HG03558 (cell line): ENCODE results near the gene NUDT14.

Experiments
- ATAC-seq: cut with Tn5 transposase; IDR thresholded peaks from one replicate; pipeline ENCODE4 v1.9.1; 2021; ENCODE audit warnings: moderate number of reproducible peaks; ENCODE audit not compliant: unreplicated experiment; ENCODE audit errors: extremely low read depth

Gene NUDT14

GRCh38 chr14:105180592-105181548 is at the start of gene NUDT14:
Gene NUDT14 (minus strand): TSS chr14:105181312. CDS start chr14:105181209, 103 bp downstream.
- ATAC-seq = no peak

- no peak for ATAC-seq
These were observed 48.1 kb upstream of the NUDT14 start for GRCh38 chr14:105229099-105229655.

GRCh38 chr14:105228562-105228961 is 47.5 kb upstream of the NUDT14 start:
- no peak for ATAC-seq

GRCh38 chr14:105227346-105227745 is 46.2 kb upstream of the NUDT14 start:
- no peak for ATAC-seq

GRCh38 chr14:105226198-105226597 is 45.1 kb upstream of the NUDT14 start:
- ATAC-seq = no peak

DNA sequence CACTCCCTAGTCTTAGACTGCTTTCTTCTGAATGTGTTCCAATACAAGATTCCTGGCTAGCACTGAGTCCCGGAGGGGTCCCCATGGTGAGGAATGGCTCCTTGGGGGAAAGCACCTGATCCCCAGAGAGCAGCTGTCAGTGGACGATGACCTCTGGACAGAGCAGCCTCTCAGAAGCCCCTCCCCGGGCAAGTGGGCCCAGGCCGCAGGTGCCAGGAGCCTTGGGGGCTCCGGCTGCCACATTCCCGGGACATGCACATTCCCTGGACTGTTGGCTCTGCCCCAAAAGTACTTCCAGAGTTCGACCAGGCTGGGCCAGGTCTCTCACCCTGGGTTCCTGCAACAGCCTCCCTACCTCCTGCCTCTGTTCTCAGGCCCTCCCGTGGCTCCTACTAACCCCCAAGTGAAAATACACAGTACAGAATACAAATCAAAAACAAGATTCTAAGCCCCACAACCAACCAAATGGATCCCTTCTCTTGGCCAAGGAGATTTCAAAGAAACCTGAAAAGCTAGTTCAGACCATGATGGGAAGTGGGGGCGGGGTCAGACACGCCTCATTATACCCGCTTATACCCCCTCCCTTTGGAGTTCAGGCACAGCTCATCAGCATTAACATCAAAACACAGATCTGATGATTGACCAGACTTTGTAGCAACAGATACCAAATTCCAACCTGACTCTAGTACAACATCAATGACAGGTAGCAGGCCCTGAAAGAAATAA is 43.9 kb upstream of the NUDT14 start:
- no peak for ATAC-seq

DNA sequence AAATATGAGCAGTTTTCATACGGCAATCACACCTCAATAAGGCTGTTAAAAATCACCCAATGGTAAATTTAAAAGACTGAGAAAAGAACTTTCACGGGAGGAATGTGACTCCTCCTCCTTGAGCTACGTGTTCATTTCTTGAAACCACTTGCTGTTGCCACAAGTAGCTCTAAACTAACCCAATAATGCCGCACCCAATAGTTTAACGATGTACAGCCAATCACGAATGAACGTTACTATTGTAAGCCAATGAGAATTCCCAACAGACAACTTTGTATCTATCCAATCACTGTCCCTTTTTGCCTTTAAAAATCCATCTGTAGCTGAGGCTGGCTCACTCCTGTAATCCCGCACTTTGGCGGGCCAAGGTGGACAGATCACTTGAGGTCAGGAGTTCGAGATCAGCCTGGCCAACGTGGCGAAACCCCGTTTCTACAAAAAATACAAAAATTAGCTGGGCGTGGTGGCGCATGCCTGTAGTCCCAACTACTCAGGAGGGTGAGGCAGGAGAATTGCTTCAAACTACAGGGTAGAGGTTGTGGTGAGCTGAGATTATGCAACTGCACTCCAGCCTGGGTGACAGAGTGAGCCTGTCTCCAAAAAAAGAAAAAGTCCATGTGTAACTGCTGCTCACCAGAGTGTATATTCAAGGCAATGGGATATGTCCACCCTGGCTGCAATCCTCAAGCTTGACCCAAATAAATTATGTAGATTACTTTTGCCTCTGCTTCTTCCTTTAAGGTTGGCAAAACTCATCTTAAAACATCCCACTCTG is 42.8 kb upstream of the NUDT14 start:
- no peak for ATAC-seq

GRCh38 chr14:105223260-105223659 is 42.1 kb upstream of the NUDT14 start:
- ATAC-seq = no peak

DNA sequence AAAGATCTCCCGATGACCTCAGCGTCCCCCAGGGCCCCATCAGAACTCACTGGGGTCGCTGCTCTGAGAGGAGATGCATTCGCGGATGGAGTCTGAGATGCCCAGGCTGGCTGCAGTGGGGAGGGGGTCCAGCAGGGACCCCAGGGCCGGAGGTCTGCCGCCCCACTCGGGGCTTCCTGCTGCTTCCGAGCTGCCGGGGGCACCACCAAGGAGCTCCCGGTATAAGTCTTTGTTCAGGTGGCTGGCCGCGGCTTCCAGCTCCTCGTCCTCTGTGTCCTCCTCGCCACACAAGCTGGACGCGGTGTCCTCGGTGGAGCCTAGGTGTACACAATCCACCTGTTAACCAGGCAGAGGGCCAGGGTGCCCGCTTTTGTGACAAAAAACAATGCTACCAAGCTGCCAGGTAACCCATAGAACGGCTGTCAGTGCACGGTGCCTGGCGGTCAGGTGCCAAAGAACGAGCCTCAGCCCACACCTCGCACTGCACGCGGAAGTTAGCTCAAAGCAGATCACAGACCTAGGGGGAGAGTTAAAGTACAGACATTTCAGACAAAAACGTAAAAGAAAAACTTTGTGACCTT is 40.6 kb upstream of the NUDT14 start:
- no peak for ATAC-seq

DNA sequence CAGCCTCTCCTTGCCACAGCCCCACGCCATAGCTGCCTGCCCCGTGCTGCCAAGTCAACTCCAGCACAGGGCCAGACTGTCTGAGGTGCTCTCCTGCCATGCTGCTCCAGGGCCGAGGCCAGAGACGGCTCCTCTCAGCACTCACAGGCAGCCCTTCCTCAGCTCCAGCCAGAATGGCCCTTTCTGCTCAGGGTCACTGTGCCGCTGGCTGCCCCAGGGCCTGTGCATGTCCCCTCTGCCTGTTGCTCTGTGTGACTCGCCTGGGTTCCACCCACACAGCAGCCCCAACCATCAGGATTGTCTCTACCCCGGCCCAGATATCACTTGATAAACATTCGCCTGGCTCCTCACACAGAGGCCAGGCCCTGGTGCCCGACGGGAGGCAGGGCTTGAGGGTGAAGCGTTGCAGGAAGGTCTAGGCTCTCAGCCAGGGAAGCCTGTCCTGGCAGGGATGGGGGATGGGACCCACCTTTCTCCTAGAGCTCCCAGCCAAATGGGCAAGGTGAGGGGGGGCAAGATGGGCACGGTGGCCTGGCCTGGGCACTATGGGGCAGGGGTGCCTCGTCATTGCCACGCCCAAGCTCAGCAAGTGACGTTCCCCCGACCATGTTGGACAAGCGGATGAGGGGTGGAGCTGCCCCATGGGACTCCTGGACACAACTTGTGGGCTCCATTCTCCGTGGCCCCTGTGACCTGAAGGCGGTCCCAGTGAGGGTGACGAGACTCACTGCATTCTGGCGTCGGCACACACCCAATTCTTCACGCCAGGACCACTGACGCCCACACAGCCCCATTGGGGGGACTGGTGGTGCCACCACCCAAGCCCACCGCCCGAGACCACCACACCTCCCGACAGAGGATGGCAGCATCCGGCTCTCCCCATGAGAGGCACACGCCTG is 39.8 kb upstream of the NUDT14 start:
- ATAC-seq = no peak

- no peak for ATAC-seq
These were observed 38.6 kb upstream of the NUDT14 start for GRCh38 chr14:105219753-105220152.

DNA sequence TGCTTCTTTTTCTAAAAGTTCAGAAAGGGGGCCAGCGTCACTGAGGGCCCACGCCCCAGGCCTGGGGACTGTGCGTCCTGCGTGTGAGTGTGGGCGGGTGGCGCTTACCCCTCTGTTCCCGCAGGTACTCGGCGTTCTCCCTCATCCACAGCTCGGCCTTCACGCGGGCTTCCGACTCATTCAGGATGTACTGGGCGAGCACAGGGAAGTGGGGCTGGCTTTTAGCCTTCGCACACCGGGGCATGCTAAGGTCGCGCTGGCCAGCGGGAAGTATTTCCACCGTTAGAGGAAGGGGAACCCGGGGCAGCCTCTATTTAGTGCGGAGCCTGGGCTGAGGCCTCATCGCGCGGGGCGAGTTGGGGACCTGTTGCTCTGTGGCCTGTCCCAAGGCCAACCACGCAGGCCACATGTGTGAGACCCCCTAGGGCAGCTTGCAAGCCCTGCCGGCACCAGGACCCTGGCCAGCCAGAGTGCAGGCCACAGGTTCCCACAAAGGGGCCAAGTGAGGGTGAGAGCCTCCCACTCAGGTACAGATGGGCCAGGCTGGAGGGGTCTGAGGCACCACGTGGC is 38.0 kb upstream of the NUDT14 start:
- no peak for ATAC-seq

- no peak for ATAC-seq
These were observed 37.5 kb upstream of the NUDT14 start for GRCh38 chr14:105218611-105219010.

- ATAC-seq = no peak
These were observed 36.7 kb upstream of the NUDT14 start for GRCh38 chr14:105217774-105218173.

DNA sequence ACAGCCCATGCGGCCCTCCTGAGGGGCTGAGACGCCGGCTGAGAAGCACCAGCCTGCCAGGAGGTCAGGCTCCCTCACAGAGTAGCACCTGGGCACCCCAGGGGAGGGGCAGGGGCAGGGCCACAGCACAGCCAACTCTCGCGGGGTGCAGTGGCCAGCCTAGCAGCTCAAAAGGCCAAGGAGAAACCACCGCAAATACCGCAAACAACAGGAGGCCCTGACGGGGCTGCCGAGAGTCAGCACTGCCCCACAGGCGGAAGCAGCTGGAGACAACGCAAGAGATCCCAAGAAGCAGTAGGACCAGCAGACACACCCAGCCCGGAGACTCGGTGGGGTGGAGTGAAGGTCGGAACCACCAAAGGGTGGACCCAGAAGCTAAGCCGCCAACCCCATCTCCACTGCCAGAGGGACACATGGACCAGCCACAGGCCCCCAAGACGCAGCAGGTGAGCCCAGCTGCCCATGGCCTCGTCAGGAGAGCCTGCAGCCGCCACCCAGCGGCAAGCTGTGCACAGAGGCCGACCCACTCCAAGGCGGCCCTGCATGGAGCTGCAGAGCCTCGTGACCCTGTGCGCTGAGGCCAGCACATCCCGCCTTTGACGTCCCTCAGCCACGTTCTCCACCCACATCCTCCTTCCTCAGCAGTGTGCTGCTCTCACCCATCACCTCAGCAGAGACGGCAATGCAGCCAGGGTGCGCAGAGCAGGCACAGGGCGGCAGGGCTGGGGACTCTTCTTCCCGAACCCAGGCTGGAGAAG is 35.6 kb upstream of the NUDT14 start:
- ATAC-seq = no peak

- ATAC-seq = no peak
These were observed 34.5 kb upstream of the NUDT14 start for GRCh38 chr14:105215602-105216001.

DNA sequence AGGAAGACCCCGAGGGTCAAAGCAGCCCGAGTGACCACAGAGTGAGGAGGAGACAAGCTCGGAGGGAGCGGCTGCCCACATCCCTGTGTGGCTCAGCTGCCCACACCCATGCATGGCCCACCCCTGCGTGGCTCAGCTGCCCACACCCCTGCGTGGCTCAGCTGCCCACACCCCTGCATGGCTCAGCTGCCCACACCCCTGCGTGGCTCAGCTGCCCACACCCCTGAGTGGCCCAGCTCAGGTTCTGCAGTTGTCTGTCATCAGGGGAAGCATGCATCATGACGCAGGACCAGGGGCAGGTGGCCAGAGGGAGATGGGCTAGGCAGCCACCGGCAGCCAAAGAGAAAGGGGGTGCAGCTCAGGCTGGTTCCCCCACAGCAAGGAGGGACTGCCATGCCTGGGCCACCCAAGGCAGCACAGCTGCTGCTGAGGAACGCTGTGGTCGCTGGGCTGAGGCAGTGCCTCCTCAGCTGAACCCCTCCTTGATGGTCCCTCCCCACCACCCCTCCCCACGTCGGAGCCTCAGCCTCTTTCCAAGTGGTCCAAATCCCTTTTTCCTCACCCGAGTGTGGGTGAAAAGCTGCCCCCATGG is 33.3 kb upstream of the NUDT14 start:
- no peak for ATAC-seq

GRCh38 chr14:105213361-105213760 is 32.2 kb upstream of the NUDT14 start:
- ATAC-seq = no peak
